GM23248 (cell line): ENCODE data around the gene MFSD1. TPM values are rescaled to one million over a fixed set of nuclear protein-coding genes. Genes with fewer than 3 reads are reported as not detected.

Source experiments
- DNase-seq: peaks from one replicate; pipeline ENCODE4 v3.0.0-alpha.2; 2015
- H2AFZ ChIP-seq: fragments of 200-600 bp; sonication (generic); 2 replicates; pipeline ENCODE4 v1.6.1; 2016; ENCODE audit warnings: antibody characterized with exemption
- H3F3A ChIP-seq: fragments of 200-600 bp; sonication (generic); 2 replicates; pipeline ENCODE4 v1.6.1; 2016; ENCODE audit warnings: mild to moderate bottlenecking, antibody characterized with exemption, mixed run types; ENCODE audit not compliant: insufficient read depth
- H3K27ac ChIP-seq: fragments of 200-600 bp; sonication (generic); 2 replicates; pipeline ENCODE4 v1.5.1; 2016; ENCODE audit warnings: mild to moderate bottlenecking
- H3K27me3 ChIP-seq: fragments of 200-600 bp; sonication (generic); replicated peaks from 2 replicates; pipeline ENCODE4 v1.6.1; 2016; ENCODE audit warnings: mild to moderate bottlenecking; ENCODE audit not compliant: insufficient read depth
- H3K36me3 ChIP-seq: fragments of 200-600 bp; sonication (generic); 2 replicates; pipeline ENCODE4 v1.6.1; 2016; ENCODE audit warnings: low read depth, mild to moderate bottlenecking
- H3K4me1 ChIP-seq: fragments of 200-600 bp; sonication (generic); 2 replicates; pipeline ENCODE4 v1.6.1; 2016; ENCODE audit warnings: mild to moderate bottlenecking; ENCODE audit not compliant: insufficient read depth
- H3K4me2 ChIP-seq: fragments of 200-600 bp; sonication (generic); one replicate; pipeline ENCODE4 v1.6.1; 2016; ENCODE audit warnings: mild to moderate bottlenecking; ENCODE audit not compliant: unreplicated experiment
- H3K4me3 ChIP-seq: fragments of 200-600 bp; sonication (generic); 2 replicates; pipeline ENCODE4 v1.5.1; 2016; ENCODE audit warnings: mild to moderate bottlenecking
- H3K79me2 ChIP-seq: fragments of 200-600 bp; sonication (generic); 2 replicates; pipeline ENCODE4 v1.6.1; 2016; ENCODE audit warnings: mild to moderate bottlenecking; ENCODE audit not compliant: insufficient read depth
- H3K9ac ChIP-seq: fragments of 200-600 bp; sonication (generic); 2 replicates; pipeline ENCODE4 v1.6.1; 2016; ENCODE audit warnings: mild to moderate bottlenecking
- H3K9me2 ChIP-seq: fragments of 200-600 bp; sonication (generic); 2 replicates; pipeline ENCODE4 v1.6.1; 2016; ENCODE audit warnings: mixed run types, mild to moderate bottlenecking, moderate library complexity; ENCODE audit not compliant: insufficient read depth
- H3K9me3 ChIP-seq: fragments of 200-600 bp; sonication (generic); one replicate; pipeline ENCODE4 v1.6.1; 2017; ENCODE audit warnings: low read depth
- H4K20me1 ChIP-seq: fragments of 200-600 bp; sonication (generic); 2 replicates; pipeline ENCODE4 v1.6.0; 2016; ENCODE audit not compliant: insufficient read depth
- EZH2 ChIP-seq: fragments of 200-600 bp; sonication (generic); IDR thresholded peaks from 2 replicates; pipeline ENCODE4 v1.6.1; 2018; ENCODE audit warnings: antibody characterized with exemption, mild to moderate bottlenecking; ENCODE audit not compliant: insufficient read depth, poor library complexity, severe bottlenecking
- EZH2phosphoT487 ChIP-seq: fragments of 200-600 bp; sonication (generic); IDR thresholded peaks from 2 replicates; pipeline ENCODE4 v1.6.1; 2018; ENCODE audit warnings: antibody characterized with exemption, moderate library complexity, mild to moderate bottlenecking, low read depth; ENCODE audit not compliant: insufficient read depth
- WGBS, 2 experiments: methylation state at CpG; one replicate each; pipeline ENCODE4 v1.1.6; 2015 to 2017; ENCODE audit warnings: low lambda C conversion rate in 2 of 2, low coverage in 1 of 2; ENCODE audit errors: missing lambda C conversion rate in 2 of 2; 5-methylcytosine and 5-hydroxymethylcytosine counted together
- in situ Hi-C: fragments of 300-500 bp; cut with MboI; formaldehyde crosslinking; loops from 2 replicates; pipeline ENCODE4 v1.15.0; 2020
- polyA plus RNA-seq: library from polyadenylated mRNA; unstranded; fragments of >200 nt; fragmentation: Nextera tagmentation; extraction: Ambion mirVana; gene quantifications from 2 replicates; pipeline ENCODE4 v1.2.1, GENCODE V29; 2016
- total RNA-seq: library from RNA; depleted of rRNA; stranded (reverse); fragments of >200 nt; shearing (Covaris generic); gene quantifications from 2 replicates; pipeline ENCODE4 v1.2.3, GENCODE V29; 2014

Gene MFSD1
- total and polyA plus RNA-seq, 2 experiments from 2014 or later, result 100 to 177 TPM

- Histone ChIP-seq H3K9me3 (no peaks in the 10 kb centered on the region), H3K36me3 (no peaks in the 10 kb centered on the region), H4K20me1 (no peaks in the 10 kb centered on the region), H3K9ac (no peak overlapping the region), H3F3A (0 out of 2 replicates have a peak, but pooled peaks cover under 1% of the 10 kb centered on the region), H3K4me1 (peaks cover 2% of the 10 kb centered on the region), H3K4me3 (no peak overlapping the region), H2AFZ (no peak overlapping the region), H3K9me2 (no peaks in the 10 kb centered on the region), H3K4me2 (no peak overlapping the region), H3K27me3 (no peaks in the 10 kb centered on the region), H3K27ac (no peak overlapping the region), H3K79me2 (no peaks in the 10 kb centered on the region)
- in situ Hi-C loops, result no loop called here
- 86 to 92% methylated on average over 4 of the region's 4 CpGs for WGBS, 2 experiments
- DNase-seq, result no peak
- TF ChIP-seq EZH2phosphoT487, result no peak
- no peak for TF ChIP-seq EZH2
Measured at GRCh38 chr3:158762701-158763100, 39.2 kb upstream of the MFSD1 start.

GRCh38 chr3:158763421-158763820, 38.4 kb upstream of the MFSD1 start:
- DNase-seq, result no peak
- Histone ChIP-seq H3K4me1 (peaks cover 9% of the 10 kb centered on the region), H2AFZ (no peak overlapping the region), H3K27me3 (no peaks in the 10 kb centered on the region), H3K9ac (no peak overlapping the region), H3K79me2 (no peaks in the 10 kb centered on the region), H3K9me2 (no peaks in the 10 kb centered on the region), H3K9me3 (no peaks in the 10 kb centered on the region), H3K4me2 (no peak overlapping the region), H3K36me3 (no peaks in the 10 kb centered on the region), H3K27ac (no peak overlapping the region), H4K20me1 (no peaks in the 10 kb centered on the region), H3F3A (peaks cover 7% of the 10 kb centered on the region), H3K4me3 (no peak overlapping the region)
- TF ChIP-seq EZH2 (no peak), EZH2phosphoT487 (no peak)
- in situ Hi-C loops, result no loop called here
- WGBS, 2 experiments, result 86 to 90% methylated on average over 2 of the region's 2 CpGs

- Histone ChIP-seq H3K27ac (no peak overlapping the region), H2AFZ (no peak overlapping the region), H3K36me3 (no peaks in the 10 kb centered on the region), H3K27me3 (no peaks in the 10 kb centered on the region), H3K4me2 (no peak overlapping the region), H3K9me2 (no peaks in the 10 kb centered on the region), H3K79me2 (no peaks in the 10 kb centered on the region), H3F3A (peaks cover 28% of the 10 kb centered on the region), H3K4me1 (peaks cover 30% of the 10 kb centered on the region), H3K4me3 (no peak overlapping the region), H4K20me1 (no peaks in the 10 kb centered on the region), H3K9ac (no peak overlapping the region), H3K9me3 (no peaks in the 10 kb centered on the region)
- TF ChIP-seq EZH2phosphoT487, result no peak
- TF ChIP-seq EZH2, result no peak
- in situ Hi-C loops, result no loop called here
- no peak for DNase-seq
- WGBS, 2 experiments, result 92 to 95% methylated on average over 3 of the region's 3 CpGs
Measured at GRCh38 chr3:158765518-158766205, 36.2 kb upstream of the MFSD1 start.

- TF ChIP-seq EZH2, result no peak
- no peaks in the 10 kb centered on the region for H3K36me3 ChIP-seq
- DNase-seq, result no peak
- WGBS, 2 experiments, result 100% methylated on average over 1 of the region's 1 CpG
- H3K79me2 ChIP-seq, result no peaks in the 10 kb centered on the region
- H3K27ac ChIP-seq, result no peak overlapping the region
- no peaks in the 10 kb centered on the region for H3K27me3 ChIP-seq
- no peak overlapping the region for H3K9ac ChIP-seq
- no peak overlapping the region for H3K4me2 ChIP-seq
- no peak overlapping the region for H3K4me3 ChIP-seq
- H3K9me3 ChIP-seq, result no peaks in the 10 kb centered on the region
- peaks cover 29% of the 10 kb centered on the region for H3F3A ChIP-seq
- in situ Hi-C loops, result no loop called here
- no peak overlapping the region for H2AFZ ChIP-seq
- H4K20me1 ChIP-seq, result no peaks in the 10 kb centered on the region
- H3K9me2 ChIP-seq, result no peaks in the 10 kb centered on the region
- H3K4me1 ChIP-seq, result peaks cover 30% of the 10 kb centered on the region
Measured at GRCh38 chr3:158766364-158766763, 35.5 kb upstream of the MFSD1 start.

GRCh38 chr3:158768361-158768787, 33.5 kb upstream of the MFSD1 start:
- H2AFZ ChIP-seq, result peak overlapping the region; percentile 51; the same call in 1 of the 2 replicates
- peak overlapping the region; percentile 68 for H3K4me2 ChIP-seq
- H3K9me2 ChIP-seq, result no peaks in the 10 kb centered on the region
- peak; percentile 65 for DNase-seq
- no peaks in the 10 kb centered on the region for H3K9me3 ChIP-seq
- in situ Hi-C loops, result no loop called here
- peak overlapping the region; percentile 50 for H3K4me3 ChIP-seq
- no peaks in the 10 kb centered on the region for H4K20me1 ChIP-seq
- WGBS, 2 experiments, result 14 to 15% methylated on average over 7 of the region's 7 CpGs
- no peaks in the 10 kb centered on the region for H3K79me2 ChIP-seq
- no peaks in the 10 kb centered on the region for H3K36me3 ChIP-seq
- peaks cover 29% of the 10 kb centered on the region for H3F3A ChIP-seq
- no peak for TF ChIP-seq EZH2phosphoT487
- H3K4me1 ChIP-seq, result peaks cover 30% of the 10 kb centered on the region
- no peaks in the 10 kb centered on the region for H3K27me3 ChIP-seq
- peak overlapping the region; percentile 37 for H3K9ac ChIP-seq
- H3K27ac ChIP-seq, result peak overlapping the region; percentile 50
